Caco-2 (cell line): ENCODE data around the gene CCDC110. TPM values are rescaled to one million over a fixed set of nuclear protein-coding genes. Genes with fewer than 3 reads are reported as not detected.

Experiments used
- BruUV-seq: library from RNA; stranded (reverse); fragments of 400-500 nt; replicated peaks from 2 replicates; lab custom pipeline; 2021; lab: Mats Ljungman, UMichigan
- CTCF ChIA-PET: fragments of 300-600 bp; sonication (Branson Sonifier 250); formaldehyde crosslinking; loops from one replicate; lab custom pipeline; 2022; ENCODE audit warnings: antibody characterized with exemption; lab: Charles Lee
- POLR2A ChIA-PET: fragments of 300-600 bp; sonication (Branson Sonifier 250); formaldehyde crosslinking; loops from one replicate; lab custom pipeline; 2022; ENCODE audit warnings: antibody characterized with exemption; lab: Charles Lee
- DNase-seq, 2 experiments: peaks; one replicate each; pipeline versions ENCODE4 v3.0.0 to v3.0.0-alpha.2; 2020 to 2022
- H3K27me3 ChIP-seq: replicated peaks from 2 replicates; pipeline ENCODE4 v1.6.0; 2011; ENCODE audit warnings: low read length; ENCODE audit not compliant: control insufficient read depth, insufficient read depth
- H3K36me3 ChIP-seq: 2 replicates; pipeline ENCODE4 v1.5.1; 2011; ENCODE audit warnings: low read length; ENCODE audit not compliant: control insufficient read depth, insufficient read depth
- H3K4me1 ChIP-seq: fragments of 250-450 bp; sonication (Bioruptor Pico); 2 replicates; pipeline ENCODE4 v1.5.1; 2020; ENCODE audit warnings: mild to moderate bottlenecking
- H3K4me3 ChIP-seq: 2 replicates; pipeline ENCODE4 v1.5.1; 2011; ENCODE audit warnings: low read depth, mild to moderate bottlenecking, control low read depth, low read length
- H3K9me3 ChIP-seq: fragments of 250-450 bp; sonication (Bioruptor Pico); 2 replicates; pipeline ENCODE4 v1.5.1; 2020; ENCODE audit warnings: mild to moderate bottlenecking, moderate library complexity
- H3K27ac Mint-ChIP-seq: one replicate; pipeline ENCODE4 v1.8.0; 2022; ENCODE audit warnings: mixed read lengths; ENCODE audit not compliant: unreplicated experiment
- H3K27me3 Mint-ChIP-seq: one replicate; pipeline ENCODE4 v1.8.0; 2022; ENCODE audit warnings: mixed read lengths; ENCODE audit not compliant: insufficient read depth, unreplicated experiment
- H3K36me3 Mint-ChIP-seq: one replicate; pipeline ENCODE4 v1.8.0; 2022; ENCODE audit warnings: mild to moderate bottlenecking, mixed read lengths; ENCODE audit not compliant: insufficient read depth, unreplicated experiment
- H3K4me1 Mint-ChIP-seq: one replicate; pipeline ENCODE4 v1.8.0; 2022; ENCODE audit warnings: low read depth, mixed read lengths; ENCODE audit not compliant: unreplicated experiment
- H3K4me3 Mint-ChIP-seq: one replicate; pipeline ENCODE4 v1.8.0; 2022; ENCODE audit warnings: mild to moderate bottlenecking, moderate library complexity, mixed read lengths; ENCODE audit not compliant: unreplicated experiment
- H3K9me3 Mint-ChIP-seq: one replicate; pipeline ENCODE4 v1.8.0; 2022; ENCODE audit warnings: mixed read lengths; ENCODE audit not compliant: unreplicated experiment
- CTCF ChIP-seq, 2 experiments: fragments of 200-600 bp in 1 of 2; IDR thresholded peaks; 1 replicate in 1 of 2; 2 replicates in 1 of 2; pipeline versions ENCODE4 v1.5.1 to v1.8.0; 2011 to 2022; ENCODE audit warnings: antibody characterized with exemption in 1 of 2, control low read depth in 1 of 2, inconsistent platforms in 1 of 2, low read depth in 1 of 2, low read length in 1 of 2, mild to moderate bottlenecking in 1 of 2, moderate library complexity in 1 of 2; ENCODE audit not compliant: insufficient read depth in 1 of 2, severe bottlenecking in 1 of 2, unreplicated experiment in 1 of 2
- intact Hi-C: fragments of 100-400 bp; cut with micrococcal nuclease; formaldehyde crosslinking; loops from one replicate; pipeline ENCODE4 v1.10.0; 2022; ENCODE audit not compliant: unreplicated experiment
- total RNA-seq: library from RNA; stranded (reverse); gene quantifications from 2 replicates; pipeline ENCODE4 v1.2.3, GENCODE V29; 2022

Gene CCDC110
- total RNA-seq, 1 experiment from 2014 or later, result not detected

GRCh38 chr4:185456131-185456530 is 15.4 kb downstream of the CCDC110 start:
- Mint-ChIP-seq H3K4me3 (no peak overlapping the region), H3K27me3 (peaks cover 8% of the 10 kb centered on the region), H3K27ac (no peak overlapping the region), H3K36me3 (no peaks in the 10 kb centered on the region), H3K4me1 (no peaks in the 10 kb centered on the region), H3K9me3 (no peaks in the 10 kb centered on the region)
- Histone ChIP-seq H3K9me3 (no peaks in the 10 kb centered on the region), H3K27me3 (no peaks in the 10 kb centered on the region), H3K4me1 (no peaks in the 10 kb centered on the region), H3K36me3 (no peaks in the 10 kb centered on the region), H3K4me3 (no peak overlapping the region)
- ChIA-PET CTCF (no interaction called here), POLR2A (no interaction called here)
- no peak for TF ChIP-seq CTCF (IDR thresholded peaks at IDR 0.05; ENCODE audit: insufficient read depth in 1 of 2, low read depth in 1 of 2, low read length in 1 of 2, severe bottlenecking in 1 of 2, unreplicated experiment in 1 of 2)
- BruUV-seq, result no TSS peak
- DNase-seq, result no peak
- intact Hi-C loops, result no loop called here

- intact Hi-C loops, result no loop called here
Measured at GRCh38 chr4:185445209-185445608, 26.3 kb downstream of the CCDC110 start.

GRCh38 chr4:185441479-185441878 is 30.1 kb downstream of the CCDC110 start:
- Mint-ChIP-seq H3K36me3 (no peaks in the 10 kb centered on the region), H3K4me1 (no peaks in the 10 kb centered on the region), H3K27ac (no peak overlapping the region), H3K9me3 (no peaks in the 10 kb centered on the region), H3K27me3 (peaks cover 4% of the 10 kb centered on the region), H3K4me3 (no peak overlapping the region)
- no peak for TF ChIP-seq CTCF (IDR thresholded peaks at IDR 0.05; ENCODE audit: insufficient read depth in 1 of 2, low read depth in 1 of 2, low read length in 1 of 2, severe bottlenecking in 1 of 2, unreplicated experiment in 1 of 2)
- Histone ChIP-seq H3K4me1 (no peaks in the 10 kb centered on the region), H3K4me3 (no peak overlapping the region), H3K27me3 (no peaks in the 10 kb centered on the region), H3K9me3 (no peaks in the 10 kb centered on the region), H3K36me3 (no peaks in the 10 kb centered on the region)
- ChIA-PET CTCF (no interaction called here), POLR2A (no interaction called here)
- BruUV-seq, result no TSS peak
- no peak for DNase-seq
- intact Hi-C loops, result no loop called here

More at GRCh38 chr4:185445209-185445608, 26.3 kb downstream of the CCDC110 start:
- no peak overlapping the region for H3K4me3 ChIP-seq
- Mint-ChIP-seq H3K4me1 (no peaks in the 10 kb centered on the region), H3K27ac (no peak overlapping the region), H3K27me3 (peaks cover 4% of the 10 kb centered on the region), H3K4me3 (no peak overlapping the region), H3K9me3 (no peaks in the 10 kb centered on the region), H3K36me3 (no peaks in the 10 kb centered on the region)
- POLR2A ChIA-PET, result no interaction called here
- no peaks in the 10 kb centered on the region for H3K4me1 ChIP-seq
- H3K36me3 ChIP-seq, result no peaks in the 10 kb centered on the region
- CTCF ChIA-PET, result no interaction called here
- no peaks in the 10 kb centered on the region for H3K9me3 ChIP-seq
- DNase-seq, result no peak
- no peak for TF ChIP-seq CTCF (IDR thresholded peaks at IDR 0.05; ENCODE audit: insufficient read depth in 1 of 2, low read depth in 1 of 2, low read length in 1 of 2, severe bottlenecking in 1 of 2, unreplicated experiment in 1 of 2)
- no TSS peak for BruUV-seq
- H3K27me3 ChIP-seq, result no peaks in the 10 kb centered on the region
